Stimulated activated CD8-positive, alpha-beta memory T cell treated with anti-CD3 and anti-CD28 coated beads, Interleukin-4, amount 100 ng/mL, for 24 hours (primary cell): ENCODE data around the gene NKX2-8.
A peak's percentile ranks its signal among the peaks of the same experiment; 100 is the strongest.

Experiments used
- DNase-seq: peaks from one replicate; pipeline ENCODE4 v3.0.0-alpha.2; 2020; ENCODE audit warnings: low read depth

Gene NKX2-8

DNA sequence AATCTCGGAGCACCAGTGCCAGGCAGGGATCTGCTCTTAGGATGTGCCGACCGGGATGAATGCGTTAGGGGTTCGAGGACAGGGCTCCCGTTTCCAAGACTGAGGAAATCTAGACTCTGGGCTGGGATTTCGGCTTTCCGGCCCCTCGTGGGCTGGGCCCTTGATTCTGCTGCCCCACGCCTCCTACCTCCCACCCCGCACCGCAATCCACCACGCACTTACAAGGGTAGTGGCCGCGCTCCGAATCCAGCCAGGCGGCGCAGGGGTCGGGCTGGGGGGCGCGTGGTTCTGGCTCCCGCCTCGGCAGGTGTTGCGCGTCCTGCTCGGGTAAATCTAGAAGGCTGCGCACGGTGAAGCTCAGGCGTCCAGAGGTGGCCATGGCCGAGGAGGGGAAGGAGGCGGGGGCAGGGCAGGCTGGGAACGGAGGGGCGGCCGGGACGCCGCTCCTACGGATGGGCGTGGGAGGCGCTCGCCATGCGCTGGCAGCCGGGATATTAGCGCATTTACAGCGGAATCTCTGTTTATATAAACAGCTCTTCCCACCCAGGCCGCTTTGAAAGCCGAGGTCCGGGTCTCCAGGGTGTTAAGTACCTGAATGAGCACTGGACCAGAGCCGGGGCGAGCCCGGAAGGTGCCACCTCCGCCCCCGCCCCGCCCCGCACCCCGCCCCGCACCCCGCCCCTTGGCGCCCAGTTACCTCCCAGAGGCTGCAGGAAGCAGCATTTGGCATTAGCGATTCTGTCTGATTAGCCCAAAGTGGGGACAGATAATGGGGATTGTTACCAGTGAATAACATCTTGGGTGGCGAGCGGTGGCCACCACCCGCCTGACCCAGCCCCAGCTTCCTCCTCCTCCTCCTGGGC lies at the start of gene NKX2-8:
Gene NKX2-8 (minus strand): TSS at position 604 of the 863 bp plus-strand sequence. CDS start 225 bp downstream, at position 379.
- no peak for DNase-seq

DNA sequence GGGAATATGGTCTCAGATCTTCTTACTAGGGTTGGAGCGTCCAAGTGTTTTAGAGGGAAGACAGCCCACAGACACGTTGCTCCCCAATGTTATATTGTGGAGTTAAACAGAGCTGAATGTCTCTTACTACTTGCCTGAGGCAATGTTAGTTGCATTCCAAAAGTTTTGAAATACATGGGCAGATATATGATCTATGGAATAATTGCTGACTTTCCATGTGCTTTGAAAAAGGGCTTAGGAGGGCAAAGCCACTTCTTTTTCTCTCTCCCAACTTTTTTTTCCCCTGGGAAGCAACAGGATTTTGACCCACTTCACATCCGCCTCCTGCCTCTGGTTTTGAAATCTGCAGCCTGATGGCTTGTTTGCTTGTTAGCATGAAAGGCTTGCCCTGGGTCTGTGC lies 45.6 kb upstream of the NKX2-8 start:
- no peak for DNase-seq

DNA sequence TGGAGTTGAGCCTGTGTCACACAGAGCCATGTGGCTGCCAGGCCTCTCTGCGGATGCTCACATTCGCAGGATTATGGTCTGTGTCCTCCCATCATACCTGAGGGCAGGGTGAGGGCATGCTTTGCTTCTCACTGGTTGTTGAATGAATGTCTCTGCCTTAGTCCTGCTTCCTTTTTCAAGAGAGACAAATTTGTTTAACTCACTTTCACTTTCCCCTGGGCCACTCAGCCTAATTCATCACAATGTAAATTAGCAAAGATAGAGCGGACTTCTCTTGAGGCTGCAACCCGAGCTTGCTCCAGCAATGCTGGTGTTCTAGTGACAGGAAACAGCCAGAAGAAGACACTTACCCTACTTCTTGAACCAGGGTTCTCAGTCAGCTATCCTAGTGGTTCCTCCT lies 43.7 kb upstream of the NKX2-8 start:
- DNase-seq, result no peak

DNA sequence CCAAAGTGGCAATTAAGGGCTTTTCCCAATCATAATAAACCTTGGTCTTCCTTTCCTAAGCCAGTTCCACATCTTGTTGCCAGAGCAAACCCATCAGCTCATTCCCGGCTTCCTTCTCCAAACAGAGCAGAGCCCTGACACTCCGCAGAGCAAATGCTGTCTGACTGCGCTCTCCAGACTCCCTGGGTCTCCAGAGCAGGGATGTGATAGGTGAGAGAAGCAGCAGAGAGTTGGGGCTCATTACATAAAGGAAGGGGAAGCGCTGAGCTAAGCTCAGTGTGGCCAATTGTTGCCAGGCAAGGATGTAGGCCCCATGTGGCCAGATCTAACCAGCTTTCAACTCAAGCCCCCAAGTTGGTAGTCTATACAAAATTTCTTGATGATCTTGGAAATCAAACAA lies 43.0 kb upstream of the NKX2-8 start:
- no peak for DNase-seq

DNA sequence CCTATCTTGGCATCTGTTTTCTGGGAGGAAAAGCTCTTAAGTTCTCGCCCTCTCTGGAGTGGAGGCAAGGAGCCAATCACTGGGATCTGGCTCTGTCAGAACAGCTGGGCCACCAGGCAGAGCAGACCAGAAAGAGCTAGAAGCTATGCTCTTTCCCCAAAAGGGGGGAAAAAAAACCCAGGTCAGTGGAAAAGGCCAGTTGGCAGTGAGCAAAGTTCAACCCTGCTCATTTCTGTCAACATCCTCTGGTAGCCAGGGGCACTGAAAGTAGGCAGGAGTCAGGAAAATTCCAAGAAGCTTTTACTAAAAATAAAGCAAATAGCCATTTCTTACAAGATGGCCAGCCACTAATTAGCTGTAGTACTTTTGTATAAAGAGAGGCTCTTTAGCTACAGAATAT lies 42.6 kb upstream of the NKX2-8 start:
- DNase-seq, result no peak

DNA sequence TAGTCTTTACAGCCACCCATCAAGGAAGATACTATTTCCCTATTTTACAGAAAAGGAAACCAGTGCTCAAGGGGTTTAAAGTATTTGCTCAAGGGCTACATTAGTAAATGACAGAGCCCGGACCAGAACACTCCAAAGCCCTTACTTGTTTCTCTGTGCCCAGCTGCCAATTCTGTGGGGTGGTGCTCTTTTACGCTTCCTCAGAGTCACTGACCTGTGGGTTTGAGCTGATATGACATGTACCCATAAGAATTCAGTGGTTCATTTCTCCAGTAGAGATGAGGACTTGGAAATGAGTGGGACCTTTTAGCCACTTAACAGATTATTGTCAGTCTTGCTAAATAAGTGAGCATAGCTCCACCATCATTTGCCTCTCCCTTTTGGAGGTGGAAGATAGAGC lies 37.4 kb upstream of the NKX2-8 start:
- no peak for DNase-seq

DNA sequence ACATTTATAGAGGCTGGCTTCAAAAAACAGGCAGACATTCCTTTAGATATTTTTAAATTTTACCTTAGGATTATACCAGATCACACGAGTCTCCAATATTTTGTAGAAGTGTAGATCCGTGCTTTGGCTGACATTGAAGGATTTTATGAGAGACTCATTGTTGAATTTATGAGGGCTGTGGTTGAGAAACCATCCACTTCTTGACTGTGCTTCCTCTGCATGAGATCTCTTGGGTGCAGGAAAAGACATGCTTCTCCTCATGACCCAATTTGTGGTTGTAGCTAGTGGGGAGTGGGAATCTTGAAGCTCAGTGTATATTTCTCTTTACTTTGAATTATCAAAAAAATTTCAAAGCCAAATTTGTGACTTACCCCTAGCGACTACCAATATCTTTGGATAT lies 36.7 kb upstream of the NKX2-8 start:
- DNase-seq, result no peak

DNA sequence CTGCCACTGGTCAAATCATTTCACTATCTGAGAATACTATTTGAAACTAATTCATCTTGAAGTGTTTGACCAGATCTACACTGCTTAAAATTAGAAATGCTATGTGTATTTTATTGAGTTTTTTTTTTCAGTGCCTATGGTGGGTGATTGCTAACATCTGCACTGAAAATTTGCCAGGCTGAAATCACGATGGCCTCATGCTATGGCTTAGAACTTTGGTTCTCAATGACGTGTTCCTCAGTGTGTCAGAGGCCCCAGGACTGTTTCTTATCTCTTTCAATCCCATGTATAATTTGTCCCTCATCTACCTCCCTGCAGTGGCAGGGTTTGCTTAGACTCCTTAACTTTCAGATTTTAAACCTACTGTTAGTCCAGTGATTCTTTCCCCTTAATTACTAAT lies 36.2 kb upstream of the NKX2-8 start:
- no peak for DNase-seq

DNA sequence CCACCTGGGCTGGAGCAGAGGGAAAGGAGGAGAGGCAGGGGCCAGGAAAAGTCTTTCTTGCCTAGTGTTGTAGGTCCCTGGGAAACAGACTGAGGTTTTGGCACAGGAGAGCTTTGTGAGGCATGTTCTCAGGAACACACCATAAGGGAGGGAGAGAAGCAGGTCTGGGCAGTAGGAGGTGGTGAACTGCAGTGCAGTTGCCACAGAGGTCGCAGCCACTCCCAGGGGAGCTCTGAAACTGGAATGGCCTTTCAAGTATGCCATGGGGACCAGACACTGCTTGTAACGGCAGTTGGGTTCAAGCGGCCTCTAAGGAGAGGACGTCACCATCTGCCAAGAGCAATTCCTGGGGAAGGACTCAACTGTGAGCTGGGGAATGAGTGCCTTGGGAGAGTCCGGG lies 35.4 kb upstream of the NKX2-8 start:
- no peak for DNase-seq

DNA sequence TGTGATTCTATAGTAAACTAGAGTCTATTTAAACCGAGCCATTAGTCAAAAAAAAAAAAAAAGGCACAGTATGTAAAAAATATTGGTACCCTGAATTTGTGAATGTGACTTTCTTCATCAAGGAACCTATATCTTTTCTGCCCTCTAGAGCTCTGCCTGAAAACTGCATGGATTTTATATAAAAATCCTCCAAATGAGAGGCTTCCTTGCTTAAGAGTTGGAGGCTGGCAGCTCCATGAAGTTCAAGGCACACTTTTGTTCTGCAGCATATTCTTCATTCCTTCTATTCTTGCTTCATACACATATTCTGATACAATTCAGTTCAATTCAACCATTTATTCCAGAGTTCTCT lies 23.1 kb upstream of the NKX2-8 start:
- no peak for DNase-seq

DNA sequence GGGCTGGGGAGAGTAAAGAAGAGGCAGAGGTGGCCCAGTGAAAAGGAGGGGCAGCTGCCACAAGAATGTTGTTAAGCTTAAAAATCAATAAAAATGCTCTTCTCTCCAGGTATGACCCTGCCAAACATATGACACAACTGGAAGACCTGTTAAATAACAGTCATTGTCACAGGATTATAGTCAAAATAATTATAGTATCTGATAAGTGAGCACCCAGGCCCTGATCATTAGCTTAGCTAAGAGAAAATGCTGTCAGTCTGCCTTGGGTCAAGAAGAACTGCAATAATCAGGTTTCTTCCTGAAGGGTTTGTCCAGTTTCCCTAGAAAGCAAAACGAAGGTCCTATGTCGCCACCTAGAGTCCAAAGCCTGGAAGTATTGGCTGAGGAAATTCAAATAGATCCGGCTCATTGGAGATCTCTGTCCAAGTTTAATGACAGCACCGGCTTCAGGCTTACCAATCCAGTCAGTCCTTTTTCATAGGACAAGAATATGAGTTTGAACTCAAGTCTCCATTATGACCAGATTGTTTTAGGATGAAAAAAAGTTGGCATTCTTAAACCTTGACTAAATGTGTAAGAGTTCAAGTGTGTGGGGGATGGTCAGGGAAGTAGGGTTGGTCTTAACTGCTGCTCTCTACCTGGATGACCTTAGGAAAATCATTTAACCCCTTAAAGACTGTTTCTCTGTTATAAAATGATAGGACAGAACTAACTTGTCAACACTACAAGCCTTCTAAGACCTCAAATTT lies 22.5 kb upstream of the NKX2-8 start:
- no peak for DNase-seq

DNA sequence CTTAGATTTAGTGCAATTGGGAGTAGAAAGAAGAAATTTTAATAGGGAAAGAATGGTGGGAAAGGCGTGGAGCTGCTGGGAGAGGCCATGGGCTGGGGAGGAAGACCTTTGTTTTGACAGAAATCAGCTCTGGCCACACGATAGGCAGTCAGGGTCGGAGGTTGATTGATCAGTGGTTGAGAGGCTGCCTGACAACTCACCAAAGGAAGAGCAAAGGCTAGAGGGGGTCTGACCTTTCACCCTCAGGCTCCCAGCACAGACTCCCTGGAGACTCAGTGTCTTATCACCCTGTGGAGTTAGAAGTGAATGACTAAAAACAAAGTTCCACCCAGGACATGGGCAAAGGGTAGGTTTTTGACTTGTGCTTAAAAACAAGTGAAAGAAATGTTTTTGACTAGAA lies 18.0 kb upstream of the NKX2-8 start:
- DNase-seq, result no peak

DNA sequence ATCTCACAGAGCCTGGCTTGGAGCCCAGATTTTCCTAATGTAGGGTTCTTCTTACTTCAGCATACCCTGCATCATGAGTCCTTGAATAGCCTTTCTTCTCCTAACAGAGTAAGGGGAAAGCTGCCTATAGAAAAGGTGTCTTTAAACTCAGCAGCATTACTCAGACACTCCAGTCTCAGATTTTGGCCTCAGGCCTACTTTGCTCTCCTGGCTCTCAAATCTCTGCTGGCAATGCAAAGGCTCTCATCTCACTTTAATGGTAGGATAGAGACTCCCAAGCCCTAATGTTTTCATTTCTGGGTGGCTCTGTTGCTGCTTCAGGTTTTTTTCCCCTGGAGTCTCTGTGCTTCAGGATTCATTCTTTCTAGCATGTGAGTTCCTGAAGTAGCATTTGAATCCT lies 9.1 kb upstream of the NKX2-8 start:
- no peak for DNase-seq

DNA sequence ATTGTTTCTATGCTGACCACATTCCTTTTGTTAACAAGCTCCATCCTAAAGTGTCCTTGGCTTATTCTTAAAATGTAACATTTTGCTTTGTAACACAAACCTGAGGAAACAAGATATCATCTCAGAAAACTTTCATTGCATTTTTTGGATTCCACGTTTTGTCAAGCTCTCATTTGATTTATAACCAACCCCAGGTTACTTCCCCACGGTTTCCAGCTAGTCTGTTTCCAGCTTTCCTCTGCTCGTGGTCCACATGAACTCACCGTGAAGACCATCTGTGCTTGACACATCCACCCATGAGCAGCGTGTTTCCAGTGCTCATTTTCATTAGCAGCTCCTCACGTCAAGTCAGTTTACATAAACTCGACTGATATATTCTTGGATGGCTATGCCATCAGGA lies 6.4 kb upstream of the NKX2-8 start:
- no peak for DNase-seq

DNA sequence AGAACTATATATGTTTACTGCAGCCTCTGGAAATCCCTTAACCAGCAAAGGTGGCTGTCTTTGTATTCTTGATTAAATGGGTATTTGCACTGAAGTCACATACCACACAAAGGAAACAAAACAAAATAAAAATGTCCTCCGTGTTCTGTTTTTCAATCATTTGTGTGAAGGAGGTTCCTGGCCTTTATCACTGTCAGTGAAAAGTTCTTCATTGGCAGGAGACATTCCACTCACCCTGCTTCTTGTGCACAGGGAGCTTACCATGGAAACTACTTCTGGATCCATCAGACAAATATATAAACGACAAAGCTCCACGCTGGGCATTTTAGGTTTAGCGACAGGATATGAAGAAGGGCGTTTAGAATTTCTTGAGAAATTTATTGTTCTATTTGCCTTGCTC lies 5.7 kb upstream of the NKX2-8 start:
- no peak for DNase-seq

DNA sequence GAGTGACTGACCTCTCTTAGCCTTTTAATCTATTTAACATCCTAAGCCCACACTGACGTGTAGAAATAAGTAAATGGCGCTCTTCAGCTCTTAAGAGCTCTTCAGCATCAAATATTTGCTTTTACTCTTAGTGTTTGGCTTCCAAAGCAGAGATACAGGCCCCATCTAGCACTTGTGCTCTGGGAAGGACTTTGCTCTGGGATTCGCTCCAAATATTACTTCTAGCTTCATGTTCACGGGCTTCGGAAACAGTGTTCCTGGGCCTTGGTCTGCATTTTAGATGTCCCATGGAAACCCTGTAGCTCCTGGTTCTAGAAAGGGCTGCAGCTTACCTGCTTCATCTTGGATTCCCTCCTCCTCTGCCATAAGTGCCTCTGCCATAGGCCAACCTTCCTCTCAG lies 2.7 kb upstream of the NKX2-8 start:
- DNase-seq, result no peak

DNA sequence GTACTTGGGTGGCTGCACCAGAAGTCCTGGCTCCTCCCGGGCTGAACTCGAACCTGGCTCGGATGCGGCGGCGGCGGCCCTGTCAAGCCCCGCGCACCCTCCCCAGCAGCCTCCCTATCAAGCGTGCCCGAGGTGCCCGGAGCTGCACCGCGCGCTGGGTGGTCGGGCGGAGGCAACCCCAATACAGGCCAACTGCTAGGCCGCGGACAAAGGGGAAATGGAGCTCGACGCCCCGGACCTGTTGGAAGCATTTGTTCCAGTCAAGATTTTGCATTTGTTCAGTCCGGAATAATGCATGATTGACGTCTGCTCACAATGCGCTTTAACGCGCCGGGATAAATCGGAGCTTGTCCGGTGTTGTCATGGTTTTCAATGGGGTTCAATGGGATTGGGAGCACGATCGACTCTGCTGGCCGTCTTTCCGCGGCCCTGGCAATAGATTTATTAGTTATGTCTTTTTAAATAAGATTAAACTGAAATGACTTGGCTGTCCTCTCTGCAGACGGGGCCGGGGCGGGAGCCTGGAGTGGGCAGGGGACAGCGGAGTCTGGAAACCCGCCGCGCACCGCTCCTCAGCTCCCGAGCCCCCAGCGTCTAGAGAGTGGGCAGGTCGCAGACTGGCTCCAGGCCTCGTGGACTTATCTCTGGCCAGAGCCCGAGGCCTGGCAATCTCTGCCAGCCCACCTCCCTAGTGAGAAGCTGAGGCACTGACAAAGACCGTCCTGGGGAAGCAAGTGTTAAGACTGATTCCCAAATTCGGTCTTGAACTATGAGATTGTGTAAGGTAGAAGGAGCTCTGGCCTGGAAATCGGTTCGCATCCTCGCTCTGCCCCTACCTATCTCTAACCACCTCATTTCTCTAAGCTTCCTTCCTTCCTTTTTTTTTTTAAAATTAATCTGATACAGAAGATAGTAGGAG lies 1.7 kb upstream of the NKX2-8 start:
- no peak for DNase-seq

DNA sequence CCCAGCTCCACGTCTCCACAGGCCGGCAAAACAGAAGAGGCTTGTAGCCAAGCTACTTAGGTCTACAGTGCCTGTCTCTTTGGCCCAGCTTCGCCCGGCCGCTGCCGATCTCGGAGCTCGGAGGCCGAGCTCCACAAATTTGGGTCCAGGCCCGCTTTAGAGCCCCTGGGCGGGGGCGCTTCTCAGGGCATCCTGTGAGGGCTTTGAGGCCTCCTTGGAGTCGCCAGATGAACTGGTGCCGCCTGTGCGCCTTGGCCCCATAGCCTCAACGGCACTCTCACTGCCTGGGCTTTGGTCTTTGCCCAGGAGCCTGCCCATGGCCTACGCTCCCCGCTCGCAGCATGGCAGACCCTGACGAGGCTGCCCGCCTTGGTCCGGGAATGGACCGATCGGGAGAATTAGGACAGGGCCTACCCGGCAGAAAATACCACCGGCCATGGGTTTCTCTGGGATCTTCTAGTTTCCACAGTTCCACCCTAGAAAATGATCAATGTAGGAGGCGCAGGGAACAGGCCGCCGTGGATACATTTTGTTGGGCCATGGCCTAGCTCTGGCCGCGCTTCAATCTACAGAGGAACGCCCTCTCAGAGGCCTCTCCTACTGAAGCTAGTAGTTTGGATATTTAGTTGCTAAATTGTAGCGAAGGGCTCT lies 953 bp upstream of the NKX2-8 start:
- no peak for DNase-seq

DNA sequence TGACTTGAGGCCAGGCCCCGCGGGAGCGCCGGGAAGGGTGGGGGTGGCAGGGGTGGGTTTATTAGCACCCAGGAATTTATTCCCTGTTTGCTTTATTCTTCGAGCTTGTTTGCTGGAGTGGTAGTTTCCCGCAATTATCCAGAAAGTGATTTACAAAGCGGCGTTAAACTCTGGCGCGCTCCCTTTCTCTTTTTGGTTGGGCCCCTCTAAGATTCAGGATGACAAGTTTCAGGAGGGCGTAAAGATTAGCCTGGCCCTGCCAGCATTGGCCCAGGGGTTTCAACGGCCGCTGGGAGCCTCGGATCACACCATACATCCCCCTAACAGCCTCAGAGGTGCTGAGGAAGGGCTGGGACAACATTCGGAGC lies 444 bp upstream of the NKX2-8 start:
- DNase-seq, result no peak

DNA sequence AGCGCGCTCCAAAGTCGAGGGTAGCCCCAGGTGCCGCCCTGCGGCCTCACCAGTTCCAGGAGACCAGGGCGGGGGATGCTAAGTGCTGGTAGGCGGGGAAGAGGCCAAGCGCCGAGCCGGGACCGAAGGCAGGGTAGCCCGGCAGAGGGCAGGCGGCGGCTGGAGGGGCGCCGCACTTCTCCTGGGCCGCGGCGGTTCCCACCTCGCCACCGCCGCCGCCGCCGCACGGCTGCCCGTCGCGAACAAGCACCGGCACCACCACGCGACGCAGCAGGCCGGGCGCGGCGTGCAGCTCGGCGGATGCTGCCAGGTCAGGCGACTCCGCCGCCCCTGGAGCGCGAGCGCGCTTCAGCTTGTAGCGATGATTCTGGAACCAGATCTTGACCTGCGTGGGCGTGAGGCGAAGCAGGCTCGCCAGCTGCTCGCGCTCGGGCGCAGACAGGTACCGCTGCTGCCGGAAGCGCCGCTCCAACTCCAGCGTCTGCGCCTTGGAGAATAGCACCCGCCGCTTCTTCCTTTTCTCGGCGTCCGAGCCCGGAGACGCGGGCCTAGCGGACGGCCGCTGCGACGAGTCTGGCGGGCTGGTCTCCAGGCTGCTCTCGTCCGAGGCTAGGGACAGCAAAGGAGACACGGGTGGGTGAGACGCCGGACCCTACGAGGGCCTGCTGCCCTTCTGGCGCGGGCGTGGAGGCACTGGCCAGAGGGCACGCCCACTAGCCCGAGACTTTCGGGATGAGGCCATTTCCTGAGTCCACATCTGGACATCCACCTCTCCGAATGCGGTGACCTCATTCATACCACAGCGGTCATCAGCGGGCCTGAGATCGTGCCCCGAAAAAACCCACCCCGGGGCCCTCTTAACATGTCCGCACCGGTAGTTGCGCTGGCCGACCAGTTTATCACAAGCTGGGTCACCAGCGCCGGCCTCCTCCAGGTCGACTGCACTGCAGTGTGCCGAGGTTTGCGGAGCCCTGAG lies 1.3 kb downstream of the NKX2-8 start:
- peak; percentile 2 for DNase-seq
